H1 (cell line): Measurements from ENCODE around the gene MMEL1.
"Not testable (repeated sequence)": the region's sequence is repeated elsewhere in the genome, so short reads cannot be mapped to it uniquely, and the experiment has no call there.

Experiments
- CBX5 ChIP-seq: fragments of 300-800, 300-1000 bp; sonication (generic); IDR thresholded peaks from 2 replicates; pipeline ENCODE4 v1.7.1; 2016; ENCODE audit warnings: antibody characterized with exemption, low read length, low read depth
- CEBPB ChIP-seq: IDR thresholded peaks from 2 replicates; pipeline ENCODE4 v1.6.1; 2012; ENCODE audit warnings: low read depth, low read length
- CHD7 ChIP-seq: fragments of 300-600 bp; sonication (generic); IDR thresholded peaks from 2 replicates; pipeline ENCODE4 v1.7.1; 2012; ENCODE audit warnings: low read length, moderate library complexity, mild to moderate bottlenecking, inconsistent platforms; ENCODE audit not compliant: insufficient replicate concordance
- CTCF ChIP-seq, 3 experiments: IDR thresholded peaks; 1 replicate in 2 of 3; 2 replicates in 1 of 3; pipeline versions ENCODE4 v1.5.1 to v1.6.1; 2011; ENCODE audit warnings: low read length in 3 of 3, mild to moderate bottlenecking in 3 of 3, inconsistent platforms in 2 of 3, low read depth in 1 of 3, moderate library complexity in 1 of 3; ENCODE audit not compliant: insufficient read depth in 1 of 3; ENCODE audit errors: control extremely low read depth in 1 of 3
- EP300 ChIP-seq, 2 experiments: IDR thresholded peaks; 1 replicate in 1 of 2; 2 replicates in 1 of 2; pipeline ENCODE4 v1.6.1; 2011 to 2012; ENCODE audit warnings: low read depth in 2 of 2, low read length in 2 of 2, mild to moderate bottlenecking in 2 of 2, borderline replicate concordance in 1 of 2, inconsistent platforms in 1 of 2, moderate library complexity in 1 of 2
- EZH2 ChIP-seq: fragments of 200-600 bp; sonication (generic); IDR thresholded peaks from 2 replicates; pipeline ENCODE4 v1.7.1; 2012; ENCODE audit warnings: low read depth, mild to moderate bottlenecking, moderate library complexity, low read length, inconsistent platforms; ENCODE audit not compliant: severe bottlenecking
- JUND ChIP-seq: IDR thresholded peaks from 2 replicates; pipeline ENCODE4 v1.6.1; 2011; ENCODE audit warnings: mild to moderate bottlenecking, improper control_type of control experiment, low read length
- MAX ChIP-seq: IDR thresholded peaks from 2 replicates; pipeline ENCODE4 v1.6.1; 2012; ENCODE audit warnings: inconsistent platforms
- POLR2A ChIP-seq, 2 experiments: IDR thresholded peaks; 1 replicate in 1 of 2; 2 replicates in 1 of 2; pipeline ENCODE4 v1.6.1; 2011; ENCODE audit warnings: low read depth in 2 of 2, low read length in 2 of 2, mild to moderate bottlenecking in 2 of 2; ENCODE audit errors: control extremely low read depth in 1 of 2
- POLR2AphosphoS5 ChIP-seq: IDR thresholded peaks from 2 replicates; pipeline ENCODE4 v1.6.1; 2011; ENCODE audit warnings: low read depth, low read length
- RFX5 ChIP-seq: IDR thresholded peaks from 2 replicates; pipeline ENCODE4 v1.6.1; 2011; ENCODE audit warnings: low read depth, low read length, improper control_type of control experiment, borderline replicate concordance
- TAF1 ChIP-seq: IDR thresholded peaks from 2 replicates; pipeline ENCODE4 v1.6.1; 2011; ENCODE audit warnings: mild to moderate bottlenecking, low read depth, low read length
- USF2 ChIP-seq: IDR thresholded peaks from 2 replicates; pipeline ENCODE4 v1.6.1; 2011; ENCODE audit warnings: low read length, improper control_type of control experiment

GRCh38 chr1:2652926-2653571 lies 20.2 kb upstream of the MMEL1 start:
- TF ChIP-seq CTCF (IDR thresholded peaks at IDR 0.05; ENCODE audit: control extremely low read depth in 1 of 3, insufficient read depth in 1 of 3, low read depth in 1 of 3, low read length in 3 of 3); POLR2AphosphoS5; CBX5; EZH2; POLR2A (IDR thresholded peaks at IDR 0.05; ENCODE audit: control extremely low read depth in 1 of 2, low read depth in 2 of 2, low read length in 2 of 2); USF2; CHD7; MAX; RFX5; TAF1; CEBPB; EP300 (IDR thresholded peaks at IDR 0.05; ENCODE audit: borderline replicate concordance in 1 of 2, low read depth in 2 of 2, low read length in 2 of 2); JUND: not testable (repeated sequence)
